WTC11 (cell line): Measurements from ENCODE around the gene DCXR.

Experiments used
- ATF6 ChIP-seq: sonication (generic); formaldehyde crosslinking; IDR thresholded peaks from 2 replicates; pipeline ENCODE4 v1.8.1; 2023; ENCODE audit warnings: mild to moderate bottlenecking, missing genetic modification reagents
- CTCF ChIP-seq: fragments of 200-600 bp; IDR thresholded peaks from 2 replicates; pipeline ENCODE4 v1.8.0; 2022; ENCODE audit warnings: antibody characterized with exemption
- EMX1 ChIP-seq: fragments of 250-450 bp; sonication (Bioruptor Pico); IDR thresholded peaks from 2 replicates; pipeline ENCODE4 v1.8.0; 2021; ENCODE audit warnings: mild to moderate bottlenecking
- MAX ChIP-seq: sonication (generic); formaldehyde crosslinking; IDR thresholded peaks from 2 replicates; pipeline ENCODE4 v1.8.0; 2022; ENCODE audit warnings: mild to moderate bottlenecking, missing genetic modification reagents
- MXD4 ChIP-seq: fragments of 250-450 bp; sonication (Bioruptor Pico); IDR thresholded peaks from 2 replicates; pipeline ENCODE4 v1.8.0; 2021; ENCODE audit warnings: mild to moderate bottlenecking, moderate library complexity, borderline replicate concordance
- NR2C2 ChIP-seq: sonication (generic); formaldehyde crosslinking; IDR thresholded peaks from 2 replicates; pipeline ENCODE4 v1.8.0; 2022; ENCODE audit warnings: mild to moderate bottlenecking, missing genetic modification reagents
- TCF7 ChIP-seq: sonication (generic); formaldehyde crosslinking; IDR thresholded peaks from 2 replicates; pipeline ENCODE4 v1.8.0; 2022; ENCODE audit warnings: mild to moderate bottlenecking, low read depth, missing genetic modification reagents, moderate library complexity
- ZNF138 ChIP-seq: sonication (generic); formaldehyde crosslinking; conservative IDR thresholded peaks from 2 replicates; pipeline ENCODE4 v1.8.1; 2022; ENCODE audit warnings: mild to moderate bottlenecking, moderate library complexity, missing genetic modification reagents
- ZNF317 ChIP-seq: sonication (generic); formaldehyde crosslinking; IDR thresholded peaks from 2 replicates; pipeline ENCODE4 v1.8.1; 2023; ENCODE audit warnings: low read depth, mild to moderate bottlenecking, moderate library complexity, missing genetic modification reagents, borderline replicate concordance
- ZNF396 ChIP-seq: fragments of 250-450 bp; sonication (Bioruptor Pico); IDR thresholded peaks from 2 replicates; pipeline ENCODE4 v1.8.0; 2021; ENCODE audit warnings: mild to moderate bottlenecking, moderate library complexity, borderline replicate concordance

- TF ChIP-seq CTCF (no peak), ZNF396 (CRISPR knock-in tag) (no peak), ZNF138 (CRISPR knock-in tag) (no peak), EMX1 (CRISPR knock-in tag) (no peak), ZNF317 (no peak), ATF6 (CRISPR knock-in tag) (no peak), MAX (CRISPR knock-in tag) (no peak), NR2C2 (no peak), TCF7 (CRISPR knock-in tag) (no peak), MXD4 (CRISPR knock-in tag) (no peak)
Observed at GRCh38 chr17:82046903-82047302, 9.4 kb upstream of the DCXR start.
